ENCODE measurements around the gene GPR52.

Gene GPR52

DNA sequence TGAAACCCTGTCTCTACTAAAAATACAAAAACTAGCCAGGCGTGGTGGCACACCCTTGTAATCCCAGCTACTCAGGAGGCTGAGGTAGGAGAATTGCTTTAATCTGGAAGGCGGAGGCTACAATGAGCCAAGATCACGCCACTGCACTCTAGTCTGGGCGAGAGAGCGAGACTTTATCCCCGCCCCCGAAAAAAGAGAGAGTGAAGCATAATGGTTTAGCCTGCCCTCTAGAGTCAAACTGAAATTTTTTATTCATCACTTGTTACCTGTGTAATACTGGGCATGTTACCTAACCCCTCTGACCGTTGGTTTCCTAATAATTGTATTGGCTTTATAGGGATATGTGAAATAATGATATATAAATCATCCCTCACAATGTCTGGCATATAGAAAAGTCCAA is 18.8 kb downstream of the GPR52 start:
- DNase-seq (ENCODE audit: low spot score), result no peak

DNA sequence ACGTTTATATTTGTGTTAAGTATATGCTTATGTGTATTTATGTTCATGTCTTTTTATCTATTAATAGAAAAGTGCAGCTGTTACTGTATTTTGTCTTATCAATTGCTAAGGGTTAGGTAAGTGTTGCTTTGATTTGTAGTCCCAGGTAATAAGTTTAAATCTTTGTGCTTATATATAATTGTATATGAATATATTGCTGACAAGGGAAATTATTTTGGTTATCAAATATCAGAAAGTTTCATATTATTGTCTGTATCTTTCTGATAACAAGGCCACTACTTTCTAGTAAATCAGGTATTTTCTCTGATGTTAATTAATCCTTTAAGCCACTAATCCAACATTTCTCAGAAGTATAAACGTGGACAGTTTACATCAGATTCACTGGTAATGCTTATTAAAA is 21.3 kb downstream of the GPR52 start:
- DNase-seq (ENCODE audit: low spot score), result no peak

DNA sequence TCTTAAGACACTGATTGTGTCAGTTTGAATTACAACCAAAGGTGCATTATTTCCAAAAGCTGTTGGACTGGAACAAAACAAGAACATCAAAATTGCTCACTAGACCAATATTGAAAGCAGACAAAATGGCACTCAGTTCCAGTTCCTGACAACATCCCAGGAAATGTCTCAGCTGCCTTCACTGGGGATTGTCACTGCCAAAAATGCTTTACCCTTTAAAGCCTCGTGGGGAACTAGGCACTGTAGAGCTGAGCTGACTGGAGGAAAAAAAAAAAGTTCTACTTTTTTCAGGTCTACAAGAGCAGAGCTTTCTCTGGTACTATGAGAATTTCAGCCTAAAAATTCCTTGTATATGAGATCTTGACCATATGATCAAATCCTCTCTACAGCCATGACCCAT is 21.9 kb downstream of the GPR52 start:
- DNase-seq (ENCODE audit: low spot score), result no peak

DNA sequence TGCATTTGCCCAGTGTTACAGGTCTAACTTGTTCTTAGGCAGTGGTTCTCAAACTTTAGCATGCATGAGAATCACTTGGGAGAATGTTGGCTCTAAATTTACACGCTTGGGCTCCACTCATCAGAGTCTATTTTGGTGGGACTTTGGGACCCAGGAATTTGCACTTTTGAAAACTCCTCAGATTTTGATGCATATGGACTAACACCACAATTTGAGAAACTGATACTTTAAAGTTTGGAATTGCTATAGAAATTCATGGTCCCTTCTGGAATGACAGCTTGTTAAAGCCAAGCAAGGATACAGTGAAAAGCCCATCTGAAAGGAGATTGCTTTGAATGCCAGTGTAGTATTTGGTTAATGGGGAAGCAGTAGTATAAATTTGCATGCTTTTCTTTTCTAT is 31.5 kb downstream of the GPR52 start:
- no peak for DNase-seq (ENCODE audit: low spot score)

DNA sequence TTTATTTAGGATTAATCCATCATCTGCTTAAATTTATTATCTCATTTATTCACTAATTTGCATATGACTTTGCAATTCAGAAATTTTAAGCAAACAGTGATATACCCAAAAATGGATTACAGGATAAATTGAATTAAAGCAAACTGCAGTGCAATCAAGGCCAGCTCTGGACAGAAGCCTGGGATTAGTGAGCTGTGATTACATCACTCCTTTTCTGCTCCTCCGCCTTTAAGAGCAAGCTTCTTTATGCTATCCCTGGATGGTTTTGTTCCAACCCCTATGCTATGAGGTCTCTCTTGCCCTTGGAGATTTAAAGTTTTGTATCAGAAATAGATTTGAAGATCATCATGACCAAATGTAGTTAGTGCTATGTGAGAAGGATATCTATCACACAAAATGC is 32.6 kb downstream of the GPR52 start:
- DNase-seq (ENCODE audit: low spot score), result no peak

DNA sequence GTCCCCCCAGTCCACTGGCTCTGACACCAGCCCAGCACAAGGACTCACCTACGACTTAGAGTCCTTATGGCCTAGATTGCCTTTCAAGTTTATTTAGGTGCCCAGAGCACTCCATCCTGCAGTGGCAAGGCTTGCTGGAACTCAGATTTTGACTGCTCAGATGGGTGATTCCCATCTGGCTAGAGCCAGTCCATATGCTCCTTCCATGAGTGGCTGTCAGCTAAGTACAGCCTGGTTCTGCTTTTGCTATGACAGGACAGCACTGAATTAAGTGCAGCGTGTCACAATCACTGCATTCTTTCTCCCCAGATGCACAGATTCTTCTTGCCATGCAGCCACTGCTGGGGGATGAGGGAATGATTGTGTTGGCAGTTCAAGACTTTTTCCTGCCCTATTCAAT is 43.8 kb downstream of the GPR52 start:
- DNase-seq (ENCODE audit: low spot score), result no peak

DNA sequence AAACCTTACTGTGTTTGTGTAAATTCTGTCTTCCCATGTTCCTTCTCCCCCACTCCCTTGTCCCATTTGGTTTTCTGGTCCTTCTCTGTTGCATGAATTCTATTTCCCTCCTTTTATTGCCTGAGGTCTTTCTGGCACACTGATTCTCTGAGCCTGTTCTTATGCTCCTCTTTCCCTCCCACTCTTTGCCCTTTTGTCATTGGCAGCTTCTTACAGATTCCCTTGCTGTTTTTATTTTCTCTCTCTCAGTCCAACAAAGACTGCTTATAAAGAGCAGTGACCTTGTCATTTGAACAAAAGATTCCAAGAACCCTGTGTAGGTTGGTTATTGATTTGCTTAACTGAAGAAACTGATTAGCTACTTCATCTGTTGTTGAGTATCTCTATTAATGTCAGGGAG is 49.7 kb downstream of the GPR52 start:
- DNase-seq (ENCODE audit: low spot score), result no peak
